H9 (cell line): Measurements from ENCODE around the gene CALCR. TPM values are rescaled to one million over a fixed set of nuclear protein-coding genes. Genes with fewer than 3 reads are reported as not detected.

ENCODE experiments used
- DNase-seq: peaks from one replicate; pipeline ENCODE4 v3.0.0-alpha.2; 2017
- H2AFZ ChIP-seq: one replicate; pipeline ENCODE4 v1.6.1; 2013; ENCODE audit warnings: mild to moderate bottlenecking, low read length, control low read depth, moderate library complexity
- H2AK5ac ChIP-seq: 2 replicates; pipeline ENCODE4 v1.6.1; 2013; ENCODE audit warnings: low read length, control low read depth, mixed read lengths; ENCODE audit not compliant: insufficient read length
- H2BK120ac ChIP-seq: one replicate; pipeline ENCODE4 v1.6.1; 2013; ENCODE audit warnings: low read depth, mild to moderate bottlenecking, low read length, control low read depth, inconsistent platforms; ENCODE audit not compliant: poor library complexity, severe bottlenecking
- H2BK12ac ChIP-seq: 2 replicates; pipeline ENCODE4 v1.6.1; 2013; ENCODE audit warnings: low read length, control low read depth, mixed read lengths, low read depth; ENCODE audit not compliant: insufficient read length
- H2BK15ac ChIP-seq: 2 replicates; pipeline ENCODE4 v1.6.1; 2013; ENCODE audit warnings: low read depth, low read length, control low read depth
- H2BK20ac ChIP-seq: one replicate; pipeline ENCODE4 v1.6.1; 2013; ENCODE audit warnings: low read depth, mild to moderate bottlenecking, low read length, control low read depth, inconsistent platforms; ENCODE audit not compliant: poor library complexity, severe bottlenecking
- H2BK5ac ChIP-seq: 2 replicates; pipeline ENCODE4 v1.6.1; 2013; ENCODE audit warnings: low read length, control low read depth, mixed read lengths; ENCODE audit not compliant: insufficient read length
- H3K14ac ChIP-seq: 2 replicates; pipeline ENCODE4 v1.6.1; 2013; ENCODE audit warnings: low read length, control low read depth; ENCODE audit not compliant: insufficient read depth
- H3K18ac ChIP-seq: 2 replicates; pipeline ENCODE4 v1.6.1; 2013; ENCODE audit warnings: low read depth, mild to moderate bottlenecking, mixed read lengths, low read length, control low read depth; ENCODE audit not compliant: insufficient read length
- H3K23ac ChIP-seq: 2 replicates; pipeline ENCODE4 v1.6.1; 2013; ENCODE audit warnings: low read length, control low read depth, mixed read lengths, low read depth; ENCODE audit not compliant: insufficient read length
- H3K23me2 ChIP-seq: 2 replicates; pipeline ENCODE4 v1.6.1; 2013; ENCODE audit warnings: low read depth, mild to moderate bottlenecking, mixed read lengths, low read length, control low read depth; ENCODE audit not compliant: insufficient read length, poor library complexity, severe bottlenecking
- H3K27ac ChIP-seq: 2 replicates; pipeline ENCODE4 v1.5.1; 2013; ENCODE audit warnings: low read length, control low read depth, mixed read lengths, low read depth; ENCODE audit not compliant: insufficient read length
- H3K27me3 ChIP-seq: 2 replicates; pipeline ENCODE4 v1.6.1; 2013; ENCODE audit warnings: low read length, control low read depth, inconsistent platforms; ENCODE audit not compliant: insufficient read depth
- H3K4ac ChIP-seq: 2 replicates; pipeline ENCODE4 v1.6.1; 2013; ENCODE audit warnings: low read depth, mild to moderate bottlenecking, control low read depth, inconsistent platforms, low read length, moderate library complexity
- H3K4me1 ChIP-seq: 2 replicates; pipeline ENCODE4 v1.6.1; 2013; ENCODE audit warnings: low read length, control low read depth, inconsistent platforms; ENCODE audit not compliant: insufficient read depth
- H3K4me2 ChIP-seq: 2 replicates; pipeline ENCODE4 v1.6.1; 2013; ENCODE audit warnings: low read length, control low read depth, mixed read lengths; ENCODE audit not compliant: insufficient read length, insufficient read depth
- H3K56ac ChIP-seq: 2 replicates; pipeline ENCODE4 v1.6.1; 2013; ENCODE audit warnings: low read depth, mild to moderate bottlenecking, mixed read lengths, low read length, control low read depth; ENCODE audit not compliant: insufficient read length
- H3K79me1 ChIP-seq: 2 replicates; pipeline ENCODE4 v1.6.1; 2013; ENCODE audit warnings: low read depth, mild to moderate bottlenecking, moderate library complexity, low read length, control low read depth, inconsistent platforms; ENCODE audit not compliant: insufficient read depth, poor library complexity, severe bottlenecking
- H3K79me2 ChIP-seq: 2 replicates; pipeline ENCODE4 v1.6.1; 2013; ENCODE audit warnings: low read length, control low read depth, inconsistent platforms; ENCODE audit not compliant: insufficient read depth
- H3K9ac ChIP-seq: 2 replicates; pipeline ENCODE4 v1.6.1; 2013; ENCODE audit warnings: low read length, control low read depth, mixed read lengths; ENCODE audit not compliant: insufficient read length; ENCODE audit errors: extremely low read depth
- H3K9me3 ChIP-seq: one replicate; pipeline ENCODE4 v1.6.1; 2013; ENCODE audit warnings: low read depth, low read length, inconsistent platforms; ENCODE audit not compliant: control insufficient read depth
- H3T11ph ChIP-seq: one replicate; pipeline ENCODE4 v1.6.1; 2013; ENCODE audit warnings: mild to moderate bottlenecking, low read length, control low read depth, inconsistent platforms
- H4K20me1 ChIP-seq: one replicate; pipeline ENCODE4 v1.6.1; 2013; ENCODE audit not compliant: control insufficient read depth, insufficient read length, insufficient read depth
- H4K5ac ChIP-seq: 2 replicates; pipeline ENCODE4 v1.6.1; 2013; ENCODE audit warnings: low read depth, mild to moderate bottlenecking, mixed read lengths, low read length, control low read depth; ENCODE audit not compliant: insufficient read length
- H4K8ac ChIP-seq: replicated peaks from 2 replicates; pipeline ENCODE4 v1.6.1; 2013; ENCODE audit warnings: low read length, control low read depth, mixed read lengths, low read depth; ENCODE audit not compliant: insufficient read length
- H4K91ac ChIP-seq: 2 replicates; pipeline ENCODE4 v1.6.1; 2013; ENCODE audit warnings: low read depth, mild to moderate bottlenecking, moderate library complexity, mixed read lengths, low read length, control low read depth; ENCODE audit not compliant: insufficient read length
- H3K27ac Mint-ChIP-seq, 3 experiments: 2 replicates in 2 of 3; 3 replicates in 1 of 3; pipeline ENCODE4 v1.8.0; 2020 to 2021; ENCODE audit warnings: mixed read lengths in 3 of 3, mild to moderate bottlenecking in 1 of 3, moderate library complexity in 1 of 3
- H3K27me3 Mint-ChIP-seq: 2 replicates; pipeline ENCODE4 v1.8.0; 2021; ENCODE audit warnings: low read depth, mild to moderate bottlenecking, moderate library complexity, mixed read lengths
- H3K36me3 Mint-ChIP-seq, 3 experiments: 2 replicates in 2 of 3; 3 replicates in 1 of 3; pipeline ENCODE4 v1.8.0; 2020 to 2021; ENCODE audit warnings: low read depth in 3 of 3, mixed read lengths in 3 of 3; ENCODE audit not compliant: insufficient read depth in 1 of 3
- H3K4me1 Mint-ChIP-seq, 2 experiments: 2 replicates each; pipeline ENCODE4 v1.8.0; 2020; ENCODE audit warnings: mixed read lengths in 2 of 2
- H3K4me3 Mint-ChIP-seq, 2 experiments: 2 replicates in 1 of 2; 3 replicates in 1 of 2; pipeline ENCODE4 v1.8.0; 2020 to 2021; ENCODE audit warnings: mild to moderate bottlenecking in 2 of 2, mixed read lengths in 2 of 2, moderate library complexity in 1 of 2
- H3K9me3 Mint-ChIP-seq, 2 experiments: 2 replicates in 1 of 2; 3 replicates in 1 of 2; pipeline ENCODE4 v1.8.0; 2020; ENCODE audit warnings: mild to moderate bottlenecking in 2 of 2, mixed read lengths in 2 of 2, moderate library complexity in 1 of 2
- WGBS: extraction: QIAGEN DNeasy Blood & Tissue Kit; methylation state at CpG from one replicate; pipeline ENCODE4 v1.1.7; 2013; ENCODE audit warnings: missing lambda C conversion rate, low lambda C conversion rate, mixed read lengths; ENCODE audit not compliant: insufficient read length; ENCODE audit errors: extremely low coverage; 5-methylcytosine and 5-hydroxymethylcytosine counted together
- total RNA-seq: library from RNA; stranded (reverse); gene quantifications from 2 replicates; pipeline ENCODE4 v1.2.1, GENCODE V29; 2021
- TF ChIP-seq, protein P1 (sequence below): fragments of 200-600 bp; sonication (generic); conservative IDR thresholded peaks from 3 replicates; pipeline ENCODE4 v1.8.0; 2021; ENCODE audit warnings: antibody characterized with exemption, mild to moderate bottlenecking

Gene CALCR
- total RNA-seq, 1 experiment from 2014 or later: 0.52 TPM

GRCh38 chr7:93378131-93378760 lies 196.3 kb downstream of the CALCR start:
- H2BK5ac ChIP-seq: no peak overlapping the region
- no peak overlapping the region for H3K9ac ChIP-seq
- H3K4me3 Mint-ChIP-seq: no peak overlapping the region
- no peak overlapping the region for H2AFZ ChIP-seq
- no peaks in the 10 kb centered on the region for H3K27me3 ChIP-seq
- no peaks in the 10 kb centered on the region for H3K79me2 ChIP-seq
- H3K27me3 Mint-ChIP-seq: no peaks in the 10 kb centered on the region; the same call in 1 of the 2 replicates
- H3K4me2 ChIP-seq: no peak overlapping the region
- H3K23me2 ChIP-seq: no peaks in the 10 kb centered on the region
- H4K20me1 ChIP-seq: no peaks in the 10 kb centered on the region
- H2BK12ac ChIP-seq: no peak overlapping the region
- no CpG with 5 or more reads among the region's 6 CpGs for WGBS
- H2BK20ac ChIP-seq: no peak overlapping the region
- H2BK120ac ChIP-seq: no peak overlapping the region
- H3K4me1 ChIP-seq: no peaks in the 10 kb centered on the region
- no peak overlapping the region for H3K14ac ChIP-seq
- peaks cover 8 to 10% of the 10 kb centered on the region in 2 experiments; a peak in 3 of 4 replicates for H3K4me1 Mint-ChIP-seq
- no peak overlapping the region for H4K8ac ChIP-seq
- H3T11ph ChIP-seq: no peak overlapping the region
- no peak for DNase-seq
- H3K9me3 ChIP-seq: no peaks in the 10 kb centered on the region
- H3K23ac ChIP-seq: no peak overlapping the region
- peaks cover 2 to 3% of the 10 kb centered on the region in 2 experiments; a peak in 2 of 5 replicates for H3K9me3 Mint-ChIP-seq
- H3K36me3 Mint-ChIP-seq: no peaks in the 10 kb centered on the region; a peak in 1 of 7 replicates
- no peak overlapping the region for H2BK15ac ChIP-seq
- H3K79me1 ChIP-seq: no peaks in the 10 kb centered on the region
- TF ChIP-seq, protein P1, sequence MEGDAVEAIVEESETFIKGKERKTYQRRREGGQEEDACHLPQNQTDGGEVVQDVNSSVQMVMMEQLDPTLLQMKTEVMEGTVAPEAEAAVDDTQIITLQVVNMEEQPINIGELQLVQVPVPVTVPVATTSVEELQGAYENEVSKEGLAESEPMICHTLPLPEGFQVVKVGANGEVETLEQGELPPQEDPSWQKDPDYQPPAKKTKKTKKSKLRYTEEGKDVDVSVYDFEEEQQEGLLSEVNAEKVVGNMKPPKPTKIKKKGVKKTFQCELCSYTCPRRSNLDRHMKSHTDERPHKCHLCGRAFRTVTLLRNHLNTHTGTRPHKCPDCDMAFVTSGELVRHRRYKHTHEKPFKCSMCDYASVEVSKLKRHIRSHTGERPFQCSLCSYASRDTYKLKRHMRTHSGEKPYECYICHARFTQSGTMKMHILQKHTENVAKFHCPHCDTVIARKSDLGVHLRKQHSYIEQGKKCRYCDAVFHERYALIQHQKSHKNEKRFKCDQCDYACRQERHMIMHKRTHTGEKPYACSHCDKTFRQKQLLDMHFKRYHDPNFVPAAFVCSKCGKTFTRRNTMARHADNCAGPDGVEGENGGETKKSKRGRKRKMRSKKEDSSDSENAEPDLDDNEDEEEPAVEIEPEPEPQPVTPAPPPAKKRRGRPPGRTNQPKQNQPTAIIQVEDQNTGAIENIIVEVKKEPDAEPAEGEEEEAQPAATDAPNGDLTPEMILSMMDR: no peak
- no peak overlapping the region for H3K27ac ChIP-seq
- no peak overlapping the region for H2AK5ac ChIP-seq
- no peak overlapping the region for H3K27ac Mint-ChIP-seq
- no peak overlapping the region for H4K5ac ChIP-seq
- no peak overlapping the region for H3K56ac ChIP-seq
- H3K18ac ChIP-seq: no peak overlapping the region
- H4K91ac ChIP-seq: no peak overlapping the region
- no peak overlapping the region for H3K4ac ChIP-seq
